ENCODE measurements around the gene ASTN2. TPM values are rescaled to one million over a fixed set of nuclear protein-coding genes. Genes with fewer than 3 reads are reported as not detected.

The ASTN2 gene
- total and polyA plus RNA-seq, 7 experiments from 2014 or later, result 2.2 to 5.3 (median 4.0) TPM

DNA sequence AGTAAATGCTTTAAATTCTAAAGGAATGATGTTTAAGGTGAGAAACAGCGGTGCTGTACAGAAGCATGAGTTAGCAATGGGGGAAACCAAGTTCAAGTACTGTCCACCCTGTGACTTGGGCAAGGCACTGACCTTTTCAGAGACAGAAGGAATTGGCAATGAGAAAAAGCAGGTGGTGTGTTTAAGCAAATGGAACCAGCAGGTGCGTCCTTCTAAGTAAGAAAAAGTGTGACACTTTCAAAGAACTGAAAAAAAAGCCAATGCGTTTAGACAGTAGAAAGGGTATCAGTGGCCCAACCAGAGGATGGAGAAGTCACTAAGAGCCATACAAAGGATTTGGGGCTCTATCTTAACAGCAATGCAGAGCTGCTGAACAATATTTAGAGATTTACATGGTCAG, 1010.6 kb downstream of the ASTN2 start:
- POLR2A ChIA-PET, result no interaction called here
- Histone ChIP-seq H3K36me3 (ENCODE audit: control insufficient read depth in 2 of 3, insufficient read depth in 3 of 3, low read length in 3 of 3) (no peaks in the 10 kb centered on the region), H3K27me3 (ENCODE audit: control insufficient read depth in 2 of 2, insufficient read depth in 2 of 2, low read length in 2 of 2) (no peaks in the 10 kb centered on the region), H3K4me3 (ENCODE audit: low read length) (no peak overlapping the region), H3K27ac (ENCODE audit: low read depth, low read length) (no peak overlapping the region), H3K9me3 (ENCODE audit: control insufficient read depth in 2 of 3, low read length in 3 of 3) (no peaks in the 10 kb centered on the region), H3K4me1 (ENCODE audit: control insufficient read depth in 2 of 2, insufficient read depth in 2 of 2, low read length in 2 of 2) (no peaks in the 10 kb centered on the region)
- Mint-ChIP-seq H3K4me1 (no peaks in the 10 kb centered on the region), H3K9me3 (no peaks in the 10 kb centered on the region), H3K27ac (no peak overlapping the region), H3K36me3 (peaks cover 0 to 29% (median 16%) of the 10 kb centered on the region in 5 donors), H3K27me3 (no peaks in the 10 kb centered on the region), H3K4me3 (no peak overlapping the region)
- no peak for DNase-seq
- no peak for ATAC-seq
- CTCF ChIA-PET, result no interaction called here
- intact Hi-C loops (cut with micrococcal nuclease), result no loop called here

DNA sequence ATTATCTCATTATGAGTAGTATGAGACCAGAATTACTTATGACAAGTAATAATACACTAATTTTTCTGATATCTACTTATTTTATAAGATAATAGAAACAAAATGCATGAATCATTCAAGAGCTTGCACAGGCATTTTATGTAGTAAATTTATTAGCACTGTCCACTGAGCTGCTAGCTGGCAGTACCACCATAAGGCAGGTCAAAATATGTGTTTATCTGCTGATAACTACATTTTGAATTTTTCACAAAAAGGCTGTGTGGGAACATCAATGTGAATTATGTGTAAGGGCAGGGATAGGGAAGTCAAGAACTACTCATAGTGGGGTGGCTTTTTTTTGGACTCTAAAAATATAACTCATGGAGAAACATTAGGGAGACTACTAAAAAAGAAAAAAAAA, 1011.7 kb downstream of the ASTN2 start:
- no peaks in the 10 kb centered on the region for H3K9me3 ChIP-seq (ENCODE audit: control insufficient read depth in 2 of 3, low read length in 3 of 3)
- no peak overlapping the region for H3K27ac ChIP-seq (ENCODE audit: low read depth, low read length)
- no peak for ATAC-seq
- peaks cover 0 to 27% (median 11%) of the 10 kb centered on the region in 5 donors for H3K36me3 Mint-ChIP-seq
- no peaks in the 10 kb centered on the region for H3K4me1 Mint-ChIP-seq
- H3K36me3 ChIP-seq (ENCODE audit: control insufficient read depth in 2 of 3, insufficient read depth in 3 of 3, low read length in 3 of 3), result no peaks in the 10 kb centered on the region
- H3K4me1 ChIP-seq (ENCODE audit: control insufficient read depth in 2 of 2, insufficient read depth in 2 of 2, low read length in 2 of 2), result no peaks in the 10 kb centered on the region
- H3K27me3 Mint-ChIP-seq, result no peaks in the 10 kb centered on the region
- H3K27ac Mint-ChIP-seq, result no peak overlapping the region
- no peaks in the 10 kb centered on the region for H3K27me3 ChIP-seq (ENCODE audit: control insufficient read depth in 2 of 2, insufficient read depth in 2 of 2, low read length in 2 of 2)
- H3K4me3 Mint-ChIP-seq, result no peak overlapping the region
- intact Hi-C loops (cut with micrococcal nuclease), result no loop called here
- H3K4me3 ChIP-seq (ENCODE audit: low read length), result no peak overlapping the region
- ChIA-PET POLR2A (no interaction called here), CTCF (no interaction called here)
- no peaks in the 10 kb centered on the region for H3K9me3 Mint-ChIP-seq
- DNase-seq, result no peak

- Mint-ChIP-seq H3K4me1 (no peaks in the 10 kb centered on the region), H3K4me3 (no peak overlapping the region), H3K36me3 (peaks cover 0 to 31% (median 14%) of the 10 kb centered on the region in 5 donors), H3K9me3 (peaks cover 0 to 2% (median 0%) of the 10 kb centered on the region in 11 donors), H3K27ac (no peak overlapping the region), H3K27me3 (no peaks in the 10 kb centered on the region)
- Histone ChIP-seq H3K27ac (ENCODE audit: low read depth, low read length) (no peak overlapping the region), H3K4me1 (ENCODE audit: control insufficient read depth in 2 of 2, insufficient read depth in 2 of 2, low read length in 2 of 2) (no peaks in the 10 kb centered on the region), H3K36me3 (ENCODE audit: control insufficient read depth in 2 of 3, insufficient read depth in 3 of 3, low read length in 3 of 3) (no peaks in the 10 kb centered on the region), H3K9me3 (ENCODE audit: control insufficient read depth in 2 of 3, low read length in 3 of 3) (no peaks in the 10 kb centered on the region), H3K4me3 (ENCODE audit: low read length) (no peak overlapping the region), H3K27me3 (ENCODE audit: control insufficient read depth in 2 of 2, insufficient read depth in 2 of 2, low read length in 2 of 2) (no peaks in the 10 kb centered on the region)
- ATAC-seq, result no peak
- ChIA-PET CTCF (no interaction called here), POLR2A (no interaction called here)
- intact Hi-C loops (cut with micrococcal nuclease), result no loop called here
- no peak for DNase-seq
Measured at GRCh38 chr9:116395699-116396037, 1019.2 kb downstream of the ASTN2 start.

DNA sequence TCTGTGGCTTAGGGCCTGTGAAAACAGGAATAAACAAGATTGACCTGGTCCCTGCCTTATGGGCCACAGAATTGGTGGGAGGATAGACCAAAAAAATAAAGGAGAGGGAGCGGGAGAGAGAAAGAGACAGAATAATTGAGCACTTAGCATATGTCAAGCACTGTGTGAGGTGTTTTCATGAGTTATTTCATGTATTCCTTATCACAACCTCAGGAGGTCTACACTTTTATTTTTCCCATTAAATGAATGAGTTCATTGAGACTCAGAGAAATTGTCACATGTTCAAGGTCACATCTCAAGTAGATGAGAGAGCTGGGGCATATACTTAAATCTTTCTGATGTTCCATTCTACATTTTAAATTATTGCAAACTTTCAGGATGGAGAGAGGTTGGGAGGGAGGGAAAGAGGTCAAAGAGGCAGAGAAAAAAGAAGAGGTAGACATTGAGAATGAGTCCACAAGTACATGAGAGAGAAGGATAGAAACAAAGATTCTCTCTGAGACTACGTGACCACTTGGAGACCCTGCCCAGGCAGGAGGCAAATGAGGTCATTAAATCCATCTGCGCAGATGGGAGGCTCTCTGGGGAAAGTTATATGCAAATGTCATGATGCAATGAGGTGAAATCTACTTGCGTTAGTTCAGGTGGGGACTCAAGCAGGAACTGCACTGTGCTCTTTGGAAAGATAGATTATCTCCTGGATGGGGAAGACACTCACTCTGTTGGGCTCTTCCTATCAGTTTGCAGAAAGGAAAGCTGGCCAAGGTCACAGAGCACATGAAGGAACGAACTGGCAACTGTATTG, 1019.8 kb downstream of the ASTN2 start:
- ChIA-PET CTCF (no interaction called here), POLR2A (no interaction called here)
- Mint-ChIP-seq H3K4me1 (no peaks in the 10 kb centered on the region), H3K4me3 (no peak overlapping the region), H3K36me3 (peaks cover 0 to 29% (median 14%) of the 10 kb centered on the region in 5 donors), H3K27me3 (no peaks in the 10 kb centered on the region), H3K27ac (no peak overlapping the region), H3K9me3 (peaks cover 0 to 2% (median 0%) of the 10 kb centered on the region in 11 donors)
- Histone ChIP-seq H3K9me3 (ENCODE audit: control insufficient read depth in 2 of 3, low read length in 3 of 3) (no peaks in the 10 kb centered on the region), H3K27me3 (ENCODE audit: control insufficient read depth in 2 of 2, insufficient read depth in 2 of 2, low read length in 2 of 2) (no peaks in the 10 kb centered on the region), H3K36me3 (ENCODE audit: control insufficient read depth in 2 of 3, insufficient read depth in 3 of 3, low read length in 3 of 3) (no peaks in the 10 kb centered on the region), H3K4me3 (ENCODE audit: low read length) (no peak overlapping the region), H3K4me1 (ENCODE audit: control insufficient read depth in 2 of 2, insufficient read depth in 2 of 2, low read length in 2 of 2) (no peaks in the 10 kb centered on the region), H3K27ac (ENCODE audit: low read depth, low read length) (no peak overlapping the region)
- no peak for DNase-seq
- intact Hi-C loops (cut with micrococcal nuclease), result no loop called here
- ATAC-seq, result no peak

DNA sequence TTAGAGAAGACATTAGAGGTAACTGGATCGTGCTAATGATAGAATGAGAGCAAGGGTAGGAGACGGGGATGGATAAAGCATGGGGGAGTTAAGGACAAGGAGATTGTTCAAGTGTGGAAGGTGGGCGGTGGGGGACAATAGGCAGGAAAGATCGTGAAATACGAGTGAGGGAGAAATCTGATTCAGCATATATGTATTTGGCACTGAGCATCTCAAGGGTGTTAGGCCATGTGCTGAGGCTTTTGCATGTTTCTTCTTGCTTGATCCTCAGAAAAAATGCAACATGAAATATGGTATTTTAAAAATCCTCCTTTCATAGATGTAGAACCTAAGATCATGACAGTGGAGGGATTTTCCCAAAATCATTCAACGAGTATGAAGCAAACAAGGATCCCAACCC, 1020.8 kb downstream of the ASTN2 start:
- H3K36me3 ChIP-seq (ENCODE audit: control insufficient read depth in 2 of 3, insufficient read depth in 3 of 3, low read length in 3 of 3), result no peaks in the 10 kb centered on the region
- H3K4me1 ChIP-seq (ENCODE audit: control insufficient read depth in 2 of 2, insufficient read depth in 2 of 2, low read length in 2 of 2), result no peaks in the 10 kb centered on the region
- no peaks in the 10 kb centered on the region for H3K27me3 Mint-ChIP-seq
- no peak overlapping the region for H3K4me3 Mint-ChIP-seq
- peak overlapping the region in 1 of 9 donors; percentile 2 for H3K27ac Mint-ChIP-seq
- no peaks in the 10 kb centered on the region for H3K27me3 ChIP-seq (ENCODE audit: control insufficient read depth in 2 of 2, insufficient read depth in 2 of 2, low read length in 2 of 2)
- no peaks in the 10 kb centered on the region for H3K9me3 ChIP-seq (ENCODE audit: control insufficient read depth in 2 of 3, low read length in 3 of 3)
- no peaks in the 10 kb centered on the region for H3K4me1 Mint-ChIP-seq
- no peak overlapping the region for H3K4me3 ChIP-seq (ENCODE audit: low read length)
- CTCF ChIA-PET, result no interaction called here
- no peak overlapping the region for H3K27ac ChIP-seq (ENCODE audit: low read depth, low read length)
- no peak for ATAC-seq
- intact Hi-C loops (cut with micrococcal nuclease), result no loop called here
- DNase-seq, result no peak
- peaks cover 0 to 2% (median 0%) of the 10 kb centered on the region in 11 donors for H3K9me3 Mint-ChIP-seq
- H3K36me3 Mint-ChIP-seq, result peaks cover 0 to 26% (median 14%) of the 10 kb centered on the region in 5 donors
- POLR2A ChIA-PET, result no interaction called here

- Mint-ChIP-seq H3K27ac (no peak overlapping the region), H3K9me3 (peaks cover 0 to 2% (median 0%) of the 10 kb centered on the region in 11 donors), H3K36me3 (peaks cover 0 to 23% (median 14%) of the 10 kb centered on the region in 5 donors), H3K4me3 (no peak overlapping the region), H3K4me1 (no peaks in the 10 kb centered on the region), H3K27me3 (no peaks in the 10 kb centered on the region)
- ATAC-seq (no peak), DNase-seq (no peak)
- Histone ChIP-seq H3K27me3 (ENCODE audit: control insufficient read depth in 2 of 2, insufficient read depth in 2 of 2, low read length in 2 of 2) (no peaks in the 10 kb centered on the region), H3K4me3 (ENCODE audit: low read length) (no peak overlapping the region), H3K9me3 (ENCODE audit: control insufficient read depth in 2 of 3, low read length in 3 of 3) (no peaks in the 10 kb centered on the region), H3K4me1 (ENCODE audit: control insufficient read depth in 2 of 2, insufficient read depth in 2 of 2, low read length in 2 of 2) (no peaks in the 10 kb centered on the region), H3K27ac (ENCODE audit: low read depth, low read length) (no peak overlapping the region), H3K36me3 (ENCODE audit: control insufficient read depth in 2 of 3, insufficient read depth in 3 of 3, low read length in 3 of 3) (no peaks in the 10 kb centered on the region)
- ChIA-PET POLR2A (no interaction called here), CTCF (no interaction called here)
- intact Hi-C loops (cut with micrococcal nuclease), result no loop called here
Measured at GRCh38 chr9:116393198-116393597, 1021.7 kb downstream of the ASTN2 start.

GRCh38 chr9:116391306-116391900, 1023.5 kb downstream of the ASTN2 start:
- no peaks in the 10 kb centered on the region for H3K27me3 Mint-ChIP-seq
- no peak overlapping the region for H3K4me3 Mint-ChIP-seq
- H3K4me1 Mint-ChIP-seq, result no peaks in the 10 kb centered on the region
- H3K9me3 ChIP-seq (ENCODE audit: control insufficient read depth in 2 of 3, low read length in 3 of 3), result no peaks in the 10 kb centered on the region
- ATAC-seq, result no peak
- H3K4me3 ChIP-seq (ENCODE audit: low read length), result no peak overlapping the region
- DNase-seq, result no peak
- H3K4me1 ChIP-seq (ENCODE audit: control insufficient read depth in 2 of 2, insufficient read depth in 2 of 2, low read length in 2 of 2), result no peaks in the 10 kb centered on the region
- H3K27ac ChIP-seq (ENCODE audit: low read depth, low read length), result no peak overlapping the region
- H3K27me3 ChIP-seq (ENCODE audit: control insufficient read depth in 2 of 2, insufficient read depth in 2 of 2, low read length in 2 of 2), result no peaks in the 10 kb centered on the region
- no peak overlapping the region for H3K27ac Mint-ChIP-seq
- CTCF ChIA-PET, result no interaction called here
- H3K9me3 Mint-ChIP-seq, result peaks cover 0 to 2% (median 0%) of the 10 kb centered on the region in 11 donors
- H3K36me3 Mint-ChIP-seq, result peaks cover 0 to 28% (median 10%) of the 10 kb centered on the region in 5 donors
- intact Hi-C loops (cut with micrococcal nuclease), result no loop called here
- POLR2A ChIA-PET, result no interaction called here
- H3K36me3 ChIP-seq (ENCODE audit: control insufficient read depth in 2 of 3, insufficient read depth in 3 of 3, low read length in 3 of 3), result no peaks in the 10 kb centered on the region
